Measurements from ENCODE around the gene C17orf75. TPM values are rescaled to one million over a fixed set of nuclear protein-coding genes. Genes with fewer than 3 reads are reported as not detected.

The C17orf75 gene
- total RNA-seq, 3 donors from 2014 or later (not counting 1 experiment from before 2014, with no cell fraction given): 12.7 to 18.8 (median 13.3) TPM

- no peak for DNase-seq
- no peaks in the 10 kb centered on the region for H3K4me1 Mint-ChIP-seq
- no peak overlapping the region for H3K27ac Mint-ChIP-seq
- Histone ChIP-seq H3K4me3 (ENCODE audit: low read length) (no peak overlapping the region), H3K36me3 (ENCODE audit: control insufficient read depth, insufficient read depth, low read length) (no peaks in the 10 kb centered on the region), H3K4me1 (ENCODE audit: control insufficient read depth, insufficient read depth, low read length) (no peaks in the 10 kb centered on the region), H3K9me3 (ENCODE audit: control insufficient read depth, insufficient read depth, low read length) (no peaks in the 10 kb centered on the region), H3K27me3 (ENCODE audit: control insufficient read depth, insufficient read depth, low read length) (no peaks in the 10 kb centered on the region), H3K27ac (ENCODE audit: low read length) (no peak overlapping the region)
- H3K36me3 Mint-ChIP-seq: no peaks in the 10 kb centered on the region
- TF ChIP-seq, protein P1, sequence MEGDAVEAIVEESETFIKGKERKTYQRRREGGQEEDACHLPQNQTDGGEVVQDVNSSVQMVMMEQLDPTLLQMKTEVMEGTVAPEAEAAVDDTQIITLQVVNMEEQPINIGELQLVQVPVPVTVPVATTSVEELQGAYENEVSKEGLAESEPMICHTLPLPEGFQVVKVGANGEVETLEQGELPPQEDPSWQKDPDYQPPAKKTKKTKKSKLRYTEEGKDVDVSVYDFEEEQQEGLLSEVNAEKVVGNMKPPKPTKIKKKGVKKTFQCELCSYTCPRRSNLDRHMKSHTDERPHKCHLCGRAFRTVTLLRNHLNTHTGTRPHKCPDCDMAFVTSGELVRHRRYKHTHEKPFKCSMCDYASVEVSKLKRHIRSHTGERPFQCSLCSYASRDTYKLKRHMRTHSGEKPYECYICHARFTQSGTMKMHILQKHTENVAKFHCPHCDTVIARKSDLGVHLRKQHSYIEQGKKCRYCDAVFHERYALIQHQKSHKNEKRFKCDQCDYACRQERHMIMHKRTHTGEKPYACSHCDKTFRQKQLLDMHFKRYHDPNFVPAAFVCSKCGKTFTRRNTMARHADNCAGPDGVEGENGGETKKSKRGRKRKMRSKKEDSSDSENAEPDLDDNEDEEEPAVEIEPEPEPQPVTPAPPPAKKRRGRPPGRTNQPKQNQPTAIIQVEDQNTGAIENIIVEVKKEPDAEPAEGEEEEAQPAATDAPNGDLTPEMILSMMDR (IDR thresholded peaks at IDR 0.05): no peak
- H3K27me3 Mint-ChIP-seq (ENCODE audit: low read depth in 2 of 2): no peaks in the 10 kb centered on the region
- intact Hi-C loops (cut with micrococcal nuclease): no loop called here
- no peak for ATAC-seq
- H3K9me3 Mint-ChIP-seq: no peaks in the 10 kb centered on the region
- 87% methylated on average over 5 of the region's 6 CpGs for WGBS (ENCODE audit: insufficient coverage)
- no peak overlapping the region for H3K4me3 Mint-ChIP-seq
Observed at GRCh38 chr17:32298298-32298697, 43.7 kb downstream of the C17orf75 start.

DNA sequence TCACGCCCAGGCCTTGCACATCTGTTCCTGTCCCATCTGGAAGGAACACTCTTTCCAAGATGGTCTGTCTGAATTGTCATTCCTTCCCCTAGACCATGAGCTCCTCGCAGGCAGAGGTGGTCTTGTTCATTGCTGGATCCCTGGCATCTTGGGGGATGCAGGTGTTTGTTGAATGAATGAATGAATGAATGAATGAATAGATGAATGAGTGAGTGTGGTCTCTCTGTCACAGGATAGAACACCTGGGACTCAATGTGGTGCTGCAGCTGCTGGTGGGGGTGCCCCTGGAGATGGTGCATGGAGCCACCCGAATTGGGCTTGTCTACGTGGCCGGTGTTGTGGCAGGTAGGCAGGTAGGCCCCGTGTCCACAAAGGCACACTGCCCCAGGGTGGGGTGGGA lies 44.1 kb downstream of the C17orf75 start:
- Mint-ChIP-seq H3K36me3 (no peaks in the 10 kb centered on the region), H3K27ac (no peak overlapping the region), H3K4me3 (no peak overlapping the region), H3K27me3 (ENCODE audit: low read depth in 2 of 2) (no peaks in the 10 kb centered on the region), H3K9me3 (no peaks in the 10 kb centered on the region), H3K4me1 (no peaks in the 10 kb centered on the region)
- no peak for ATAC-seq
- Histone ChIP-seq H3K9me3 (ENCODE audit: control insufficient read depth, insufficient read depth, low read length) (no peaks in the 10 kb centered on the region), H3K27me3 (ENCODE audit: control insufficient read depth, insufficient read depth, low read length) (no peaks in the 10 kb centered on the region), H3K4me1 (ENCODE audit: control insufficient read depth, insufficient read depth, low read length) (no peaks in the 10 kb centered on the region), H3K36me3 (ENCODE audit: control insufficient read depth, insufficient read depth, low read length) (no peaks in the 10 kb centered on the region), H3K27ac (ENCODE audit: low read length) (no peak overlapping the region), H3K4me3 (ENCODE audit: low read length) (no peak overlapping the region)
- intact Hi-C loops (cut with micrococcal nuclease): no loop called here
- TF ChIP-seq, protein P1 (IDR thresholded peaks at IDR 0.05): no peak
- WGBS (ENCODE audit: insufficient coverage): 91% methylated on average over 6 of the region's 6 CpGs
- no peak for DNase-seq

DNA sequence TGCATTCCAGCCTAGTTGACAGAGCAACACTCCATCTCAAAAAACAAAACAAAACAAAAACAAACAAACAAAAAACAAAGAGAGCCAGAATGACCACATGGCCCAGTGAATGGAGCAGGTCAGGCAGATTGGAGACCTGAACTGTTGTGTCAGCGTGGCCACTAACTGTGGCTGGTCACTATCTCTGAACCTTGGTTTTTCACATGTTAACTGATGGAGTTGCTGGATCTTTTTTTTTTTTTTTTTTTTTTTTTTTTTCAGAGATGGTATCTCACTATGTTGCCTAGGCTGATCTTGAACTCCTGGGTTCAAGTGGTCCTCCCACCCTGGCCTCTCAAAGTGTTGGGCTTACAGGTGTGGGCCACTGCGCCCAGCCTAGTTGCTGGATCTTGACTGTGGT lies 44.5 kb downstream of the C17orf75 start:
- WGBS (ENCODE audit: insufficient coverage): 97% methylated on average over 2 of the region's 2 CpGs
- DNase-seq (no peak), ATAC-seq (no peak)
- no peak overlapping the region for H3K4me3 Mint-ChIP-seq
- H3K27ac Mint-ChIP-seq: no peak overlapping the region
- H3K4me1 Mint-ChIP-seq: no peaks in the 10 kb centered on the region
- Histone ChIP-seq H3K27me3 (ENCODE audit: control insufficient read depth, insufficient read depth, low read length) (no peaks in the 10 kb centered on the region), H3K4me3 (ENCODE audit: low read length) (no peak overlapping the region), H3K27ac (ENCODE audit: low read length) (no peak overlapping the region), H3K4me1 (ENCODE audit: control insufficient read depth, insufficient read depth, low read length) (no peaks in the 10 kb centered on the region), H3K36me3 (ENCODE audit: control insufficient read depth, insufficient read depth, low read length) (no peaks in the 10 kb centered on the region), H3K9me3 (ENCODE audit: control insufficient read depth, insufficient read depth, low read length) (no peaks in the 10 kb centered on the region)
- intact Hi-C loops (cut with micrococcal nuclease): no loop called here
- no peaks in the 10 kb centered on the region for H3K36me3 Mint-ChIP-seq
- TF ChIP-seq, protein P1 (IDR thresholded peaks at IDR 0.05): no peak
- no peaks in the 10 kb centered on the region for H3K27me3 Mint-ChIP-seq (ENCODE audit: low read depth in 2 of 2)
- no peaks in the 10 kb centered on the region for H3K9me3 Mint-ChIP-seq

GRCh38 chr17:32292094-32292493 lies 49.9 kb downstream of the C17orf75 start:
- Mint-ChIP-seq H3K36me3 (no peaks in the 10 kb centered on the region), H3K9me3 (no peaks in the 10 kb centered on the region), H3K4me1 (no peaks in the 10 kb centered on the region), H3K27me3 (ENCODE audit: low read depth in 2 of 2) (no peaks in the 10 kb centered on the region), H3K27ac (no peak overlapping the region), H3K4me3 (no peak overlapping the region)
- H3K9me3 ChIP-seq (ENCODE audit: control insufficient read depth, insufficient read depth, low read length): no peaks in the 10 kb centered on the region
- WGBS (ENCODE audit: insufficient coverage): 83% methylated on average over 3 of the region's 4 CpGs
- ATAC-seq: no peak
- H3K4me3 ChIP-seq (ENCODE audit: low read length): no peak overlapping the region
- no peaks in the 10 kb centered on the region for H3K36me3 ChIP-seq (ENCODE audit: control insufficient read depth, insufficient read depth, low read length)
- intact Hi-C loops (cut with micrococcal nuclease): no loop called here
- H3K4me1 ChIP-seq (ENCODE audit: control insufficient read depth, insufficient read depth, low read length): peaks cover 5% of the 10 kb centered on the region
- no peaks in the 10 kb centered on the region for H3K27me3 ChIP-seq (ENCODE audit: control insufficient read depth, insufficient read depth, low read length)
- no peak for DNase-seq
- H3K27ac ChIP-seq (ENCODE audit: low read length): no peak overlapping the region
- TF ChIP-seq, protein P1 (IDR thresholded peaks at IDR 0.05): no peak
